ENCODE measurements around the gene SFXN4. TPM values are rescaled to one million over a fixed set of nuclear protein-coding genes. Genes with fewer than 3 reads are reported as not detected.
"Not testable (repeated sequence)": the region's sequence is repeated elsewhere in the genome, so short reads cannot be mapped to it uniquely, and the experiment has no call there.

SFXN4 gene
- total RNA-seq, 1 donor from 2014 or later = 21.7 TPM

DNA sequence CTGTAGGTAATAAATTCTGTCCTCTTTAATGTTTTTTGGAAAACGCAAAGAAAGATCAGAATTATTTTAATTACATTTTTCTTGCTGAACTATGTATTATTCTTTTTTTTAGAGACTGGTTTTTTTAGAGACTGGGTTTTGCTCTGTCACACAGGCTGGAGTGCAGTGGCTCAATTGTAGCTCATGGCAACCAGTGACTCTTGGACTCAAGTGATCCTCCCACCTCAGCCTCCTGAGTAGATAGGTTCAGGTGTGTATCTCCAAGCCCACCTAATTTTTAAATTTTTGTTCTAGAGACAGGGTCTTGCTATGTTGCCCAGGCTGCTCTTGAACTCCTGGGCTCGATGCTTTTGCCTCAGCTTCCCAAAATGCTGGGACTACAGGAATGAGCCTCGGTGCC lies 66.9 kb downstream of the SFXN4 start:
- H3K36me3 Mint-ChIP-seq (ENCODE audit: low read depth) = no peaks in the 10 kb centered on the region
- ChIA-PET POLR2A (no interaction called here), CTCF (no interaction called here)
- intact Hi-C loops (cut with micrococcal nuclease) = no loop called here
- H3K27ac Mint-ChIP-seq = no peak overlapping the region
- TF ChIP-seq, protein P1, sequence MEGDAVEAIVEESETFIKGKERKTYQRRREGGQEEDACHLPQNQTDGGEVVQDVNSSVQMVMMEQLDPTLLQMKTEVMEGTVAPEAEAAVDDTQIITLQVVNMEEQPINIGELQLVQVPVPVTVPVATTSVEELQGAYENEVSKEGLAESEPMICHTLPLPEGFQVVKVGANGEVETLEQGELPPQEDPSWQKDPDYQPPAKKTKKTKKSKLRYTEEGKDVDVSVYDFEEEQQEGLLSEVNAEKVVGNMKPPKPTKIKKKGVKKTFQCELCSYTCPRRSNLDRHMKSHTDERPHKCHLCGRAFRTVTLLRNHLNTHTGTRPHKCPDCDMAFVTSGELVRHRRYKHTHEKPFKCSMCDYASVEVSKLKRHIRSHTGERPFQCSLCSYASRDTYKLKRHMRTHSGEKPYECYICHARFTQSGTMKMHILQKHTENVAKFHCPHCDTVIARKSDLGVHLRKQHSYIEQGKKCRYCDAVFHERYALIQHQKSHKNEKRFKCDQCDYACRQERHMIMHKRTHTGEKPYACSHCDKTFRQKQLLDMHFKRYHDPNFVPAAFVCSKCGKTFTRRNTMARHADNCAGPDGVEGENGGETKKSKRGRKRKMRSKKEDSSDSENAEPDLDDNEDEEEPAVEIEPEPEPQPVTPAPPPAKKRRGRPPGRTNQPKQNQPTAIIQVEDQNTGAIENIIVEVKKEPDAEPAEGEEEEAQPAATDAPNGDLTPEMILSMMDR (IDR thresholded peaks at IDR 0.05) = no peak
- H3K27me3 Mint-ChIP-seq = no peaks in the 10 kb centered on the region
- DNase-seq (no peak), ATAC-seq (ENCODE audit: low read depth) (no peak)
- H3K4me3 Mint-ChIP-seq = no peak overlapping the region
- peaks cover 8% of the 10 kb centered on the region for H3K4me1 Mint-ChIP-seq
- H3K9me3 Mint-ChIP-seq = no peaks in the 10 kb centered on the region

DNA sequence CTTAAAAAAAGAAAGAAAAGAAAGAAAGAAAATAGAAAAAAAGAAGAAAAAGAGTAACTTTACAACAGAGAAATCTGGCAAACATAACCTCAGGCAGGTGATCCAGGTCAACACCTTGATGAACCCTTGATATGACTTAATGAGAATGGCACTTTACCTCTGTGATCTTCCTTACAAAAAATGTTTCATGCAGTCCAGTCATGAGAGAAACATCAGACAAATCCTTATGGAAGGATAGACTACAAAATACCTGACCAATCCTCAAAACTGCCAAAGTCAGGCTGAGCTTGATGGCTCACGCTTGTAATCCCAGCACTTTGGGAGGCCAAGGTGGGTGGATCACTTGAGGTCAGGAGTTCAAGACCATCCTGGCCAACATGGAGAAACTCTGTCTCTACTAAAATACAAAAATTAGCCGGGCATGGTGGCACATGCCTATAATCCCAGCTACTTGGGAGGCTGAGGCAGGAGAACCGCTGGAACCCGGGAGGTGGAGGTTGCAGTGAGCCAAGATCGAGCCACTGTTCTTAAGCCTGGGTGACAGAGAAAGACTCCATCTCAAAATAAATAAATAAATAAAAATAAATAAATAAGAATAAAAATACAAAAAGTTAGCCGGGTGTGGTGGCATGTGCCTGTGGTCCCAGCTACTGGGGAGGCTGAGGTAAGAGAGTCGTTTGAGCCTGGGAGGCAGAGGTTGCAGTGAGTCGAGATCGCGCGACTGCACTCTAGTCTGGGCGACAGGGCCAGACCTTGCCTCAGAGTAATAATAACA lies 68.7 kb downstream of the SFXN4 start:
- POLR2A ChIA-PET; H3K27ac Mint-ChIP-seq; H3K27me3 Mint-ChIP-seq; CTCF ChIA-PET; ATAC-seq (ENCODE audit: low read depth); H3K9me3 Mint-ChIP-seq; H3K4me3 Mint-ChIP-seq; H3K36me3 Mint-ChIP-seq (ENCODE audit: low read depth); DNase-seq; H3K4me1 Mint-ChIP-seq; intact Hi-C loops (cut with micrococcal nuclease): not testable (repeated sequence)

DNA sequence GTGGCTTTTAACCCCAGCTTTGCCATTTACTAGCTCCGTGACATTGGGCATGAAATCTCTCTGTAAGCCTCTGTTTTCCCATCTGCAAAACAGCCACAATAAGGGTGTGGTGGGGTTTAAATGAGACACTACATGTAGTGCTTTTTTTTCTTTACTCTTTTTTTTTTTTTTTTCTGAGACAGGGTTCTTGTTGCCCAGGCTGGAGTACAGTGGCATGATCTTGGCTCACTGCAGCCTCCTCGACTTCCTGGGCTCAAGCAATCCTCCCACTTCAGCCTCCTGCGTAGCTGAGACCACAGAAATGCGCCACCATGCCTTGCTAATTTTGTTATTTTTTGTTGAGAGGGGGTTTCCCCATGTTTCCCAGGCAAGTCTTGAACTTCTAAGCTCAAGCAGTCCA lies 69.9 kb downstream of the SFXN4 start:
- Mint-ChIP-seq H3K27ac (no peak overlapping the region), H3K36me3 (ENCODE audit: low read depth) (no peaks in the 10 kb centered on the region), H3K4me3 (no peak overlapping the region), H3K27me3 (no peaks in the 10 kb centered on the region), H3K4me1 (peaks cover 14% of the 10 kb centered on the region), H3K9me3 (no peaks in the 10 kb centered on the region)
- TF ChIP-seq, protein P1 (IDR thresholded peaks at IDR 0.05) = no peak
- POLR2A ChIA-PET = interaction anchor here (1.2 kb wide), 1 partner anchor 9 kb away, joined by 6 read pairs; no protein-coding TSS in a partner anchor
- CTCF ChIA-PET = no interaction called here
- DNase-seq (no peak), ATAC-seq (ENCODE audit: low read depth) (no peak)
- intact Hi-C loops (cut with micrococcal nuclease) = no loop called here

DNA sequence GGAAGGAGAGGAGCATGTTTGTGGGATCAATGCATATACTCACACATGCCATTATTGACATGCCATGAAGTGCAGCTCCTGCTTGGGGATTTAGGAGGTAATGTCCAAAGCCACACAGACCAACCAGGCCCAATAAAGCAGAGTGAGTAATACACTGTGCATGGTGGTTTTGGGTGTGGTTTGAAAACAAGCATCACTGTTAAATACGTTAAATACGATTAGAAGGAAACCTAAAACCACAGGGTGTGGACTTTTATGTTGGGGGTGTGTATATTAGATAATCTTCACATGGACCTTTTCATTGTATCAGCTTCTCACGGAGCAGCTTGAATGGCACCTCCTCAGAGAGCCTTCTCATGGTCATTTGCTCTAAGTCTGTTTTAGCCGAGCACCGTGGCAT lies 74.5 kb downstream of the SFXN4 start:
- Mint-ChIP-seq H3K27me3 (no peaks in the 10 kb centered on the region), H3K36me3 (ENCODE audit: low read depth) (no peaks in the 10 kb centered on the region), H3K27ac (peak overlapping the region; percentile 75), H3K4me1 (peaks cover 44% of the 10 kb centered on the region), H3K9me3 (no peaks in the 10 kb centered on the region), H3K4me3 (peak overlapping the region; percentile 15)
- TF ChIP-seq, protein P1 (IDR thresholded peaks at IDR 0.05) = no peak
- POLR2A ChIA-PET = interaction anchor here (0.7 to 1.2 kb wide), 2 partner anchors 13 to 769 kb away, joined by 3 to 5 read pairs; partner anchors contain the start of gene DENND10
- DNase-seq = no peak
- intact Hi-C loops (cut with micrococcal nuclease) = no loop called here
- peak; percentile 65 for ATAC-seq (ENCODE audit: low read depth)
- CTCF ChIA-PET = no interaction called here

Other genes with a start within 250 kb of the SFXN4 start
- 0.15 and 0.33 TPM in 2 replicates for gene NANOS1, start 136.0 kb downstream of the SFXN4 start, total RNA-seq
- 109 and 114 TPM in 2 replicates for gene EIF3A, start 84.9 kb downstream of the SFXN4 start, total RNA-seq
- 14.4 and 15.0 TPM in 2 replicates for gene DENND10, start 61.6 kb downstream of the SFXN4 start, total RNA-seq
- 62.8 and 63.7 TPM in 2 replicates for gene PRDX3, start 13.1 kb upstream of the SFXN4 start, total RNA-seq
- 19.9 and 21.3 TPM in 2 replicates for gene GRK5, start 41.9 kb upstream of the SFXN4 start, total RNA-seq